ENCODE data around the gene LPP. TPM values are rescaled to one million over a fixed set of nuclear protein-coding genes. Genes with fewer than 3 reads are reported as not detected.
A peak's percentile ranks its signal among the peaks of the same experiment; 100 is the strongest.

Gene LPP
- total and polyA plus RNA-seq, 2 of the 13 experiments (the other 11 are each of a cell fraction or from before 2014, with no cell fraction given), result 19.2 to 29.9 TPM

- TF ChIP-seq DDIT3 (CRISPR knock-in tag; IDR thresholded peaks at IDR 0.05) (no peak), MEIS1 (CRISPR knock-in tag; IDR thresholded peaks at IDR 0.05; ENCODE audit: borderline replicate concordance) (no peak), ZNF441 (CRISPR knock-in tag; IDR thresholded peaks at IDR 0.05; ENCODE audit: borderline replicate concordance) (peak; percentile 29; the same call in 1 of the 2 replicates), ZNF746 (CRISPR knock-in tag; IDR thresholded peaks at IDR 0.05) (peak; percentile 63; the same call in 1 of the 2 replicates), ATF4 (CRISPR knock-in tag; IDR thresholded peaks at IDR 0.05) (peak in 1 of 2 experiments; percentile 96; a peak in 2 of 4 replicates), JARID2 (CRISPR knock-in tag; IDR thresholded peaks at IDR 0.05; ENCODE audit: insufficient replicate concordance) (no peak), KDM2A (CRISPR knock-in tag; IDR thresholded peaks at IDR 0.05; ENCODE audit: borderline replicate concordance, low read depth) (no peak), ZNF672 (CRISPR knock-in tag; IDR thresholded peaks at IDR 0.05) (no peak), PITX1 (CRISPR knock-in tag; IDR thresholded peaks at IDR 0.05) (peak; percentile 98), CHCHD3 (CRISPR knock-in tag; IDR thresholded peaks at IDR 0.05) (no peak), ZNF513 (CRISPR knock-in tag; conservative IDR thresholded peaks at IDR 0.05) (no peak), SNRNP70 (IDR thresholded peaks at IDR 0.05; ENCODE audit: low read depth, low read length) (no peak), ISX (CRISPR knock-in tag; conservative IDR thresholded peaks at IDR 0.05) (no peak), EEA1 (CRISPR knock-in tag; IDR thresholded peaks at IDR 0.05; ENCODE audit: borderline replicate concordance) (no peak), ZNF616 (CRISPR knock-in tag; IDR thresholded peaks at IDR 0.05; ENCODE audit: low read depth) (no peak), AFF4 (CRISPR knock-in tag; IDR thresholded peaks at IDR 0.05) (no peak), ATF5 (CRISPR knock-in tag; IDR thresholded peaks at IDR 0.05; ENCODE audit: low read depth) (no peak), HOXA5 (CRISPR knock-in tag; IDR thresholded peaks at IDR 0.05) (peak; percentile 52; the same call in 1 of the 2 replicates), ZMYM2 (CRISPR knock-in tag; IDR thresholded peaks at IDR 0.05) (peak; percentile 99), IRF9 (CRISPR knock-in tag; IDR thresholded peaks at IDR 0.05; ENCODE audit: borderline replicate concordance) (no peak; the same call in 1 of the 2 replicates), CHD2 (IDR thresholded peaks at IDR 0.05; ENCODE audit: low read depth, low read length) (no peak), SRY (CRISPR knock-in tag; IDR thresholded peaks at IDR 0.05) (no peak)
These were observed 685.3 kb downstream of the LPP start (continued) for GRCh38 chr3:188839187-188839695.
